HCT116 (cell line): ENCODE measurements around the gene ST6GALNAC2. TPM values are rescaled to one million over a fixed set of nuclear protein-coding genes. Genes with fewer than 3 reads are reported as not detected.
"Not testable (repeated sequence)": the region's sequence is repeated elsewhere in the genome, so short reads cannot be mapped to it uniquely, and the experiment has no call there.

Source experiments
- ATAC-seq: fragments of 200-7000 bp; cut with Tn5 transposase; 2 replicates; pipeline ENCODE4 v1.9.1; 2020; ENCODE audit warnings: mild to moderate bottlenecking, moderate library complexity
- BruUV-seq: library from RNA; stranded (reverse); fragments of 400-500 nt; replicated peaks from 2 replicates; lab custom pipeline; 2021; lab: Mats Ljungman, UMichigan
- CTCF ChIA-PET: fragments of 300-600 bp; sonication (Branson Sonifier 250); formaldehyde crosslinking; loops from one replicate; lab custom pipeline; 2021; ENCODE audit warnings: antibody characterized with exemption; lab: Charles Lee
- POLR2A ChIA-PET: fragments of 300-600, 350-600 bp; sonication (Branson Sonifier 250); formaldehyde crosslinking; loops from one replicate; lab custom pipeline; 2021; ENCODE audit warnings: antibody characterized with exemption; lab: Charles Lee
- RAD21 ChIA-PET, 2 experiments: fragments of 300-600 bp; sonication (Branson Sonifier 250); formaldehyde crosslinking; loops; one replicate each; lab custom pipeline; 2023; ENCODE audit warnings: low total read pairs in 2 of 2; ENCODE audit not compliant: uncharacterized antibody in 2 of 2, unreplicated experiment in 2 of 2, low non-redundant PET in 1 of 2; lab: Charles Lee
- DNase-seq: peaks from one replicate; pipeline ENCODE4 v3.0.0-alpha.2; 2010; ENCODE audit warnings: low read depth, low spot score
- H2AFZ ChIP-seq: fragments of 200-600 bp; shearing (Covaris generic), sonication (generic); 2 replicates; pipeline ENCODE4 v1.6.1; 2017; ENCODE audit warnings: low read depth, mixed run types, mixed read lengths, antibody characterized with exemption, low read length; ENCODE audit not compliant: poor library complexity, severe bottlenecking
- H3K27ac ChIP-seq: 2 replicates; pipeline ENCODE4 v1.5.1; 2012; ENCODE audit warnings: low read depth, low read length
- H3K27me3 ChIP-seq: fragments of 200-600 bp; sonication (generic); 2 replicates; pipeline ENCODE4 v1.6.1; 2016; ENCODE audit warnings: mixed run types, low read length, mixed read lengths; ENCODE audit not compliant: insufficient read depth
- H3K36me3 ChIP-seq, 2 experiments: fragments of 200-500 bp in 1 of 2; fragments of 200-600 bp in 1 of 2; sonication (Bioruptor generic) in 1 of 2; sonication (generic) in 1 of 2; 2 replicates each; pipeline versions ENCODE4 v1.5.1 to v1.6.1; 2014 to 2016; ENCODE audit warnings: low read length in 2 of 2, inconsistent platforms in 1 of 2, mixed read lengths in 1 of 2, mixed run types in 1 of 2; ENCODE audit not compliant: insufficient read depth in 2 of 2, control insufficient read depth in 1 of 2
- H3K4me1 ChIP-seq, 2 experiments: fragments of 200-600 bp in 1 of 2; sonication (generic) in 1 of 2; 2 replicates each; pipeline versions ENCODE4 v1.5.1 to v1.6.1; 2012 to 2017; ENCODE audit warnings: low read length in 2 of 2, inconsistent platforms in 1 of 2, mild to moderate bottlenecking in 1 of 2, mixed read lengths in 1 of 2, mixed run types in 1 of 2, moderate library complexity in 1 of 2; ENCODE audit not compliant: insufficient read depth in 2 of 2, control insufficient read depth in 1 of 2
- H3K4me2 ChIP-seq: fragments of 200-600 bp; sonication (generic); 2 replicates; pipeline ENCODE4 v1.6.1; 2017; ENCODE audit warnings: mixed run types, low read length, mixed read lengths
- H3K4me3 ChIP-seq, 2 experiments: fragments of 200-600 bp in 1 of 2; sonication (generic) in 1 of 2; replicated peaks in 1 of 2; 2 replicates each; pipeline ENCODE4 v1.5.1; 2011 to 2016; ENCODE audit warnings: low read length in 2 of 2, control low read depth in 1 of 2, low read depth in 1 of 2, mild to moderate bottlenecking in 1 of 2, mixed read lengths in 1 of 2, mixed run types in 1 of 2
- H3K79me2 ChIP-seq: fragments of 200-600 bp; sonication (generic); 2 replicates; pipeline ENCODE4 v1.6.1; 2017; ENCODE audit warnings: mild to moderate bottlenecking, mixed run types, low read length, moderate library complexity, mixed read lengths; ENCODE audit not compliant: insufficient read depth
- H3K9ac ChIP-seq: fragments of 200-600 bp; sonication (generic); 2 replicates; pipeline ENCODE4 v1.6.1; 2016; ENCODE audit warnings: low read length, mixed read lengths
- H3K9me2 ChIP-seq: fragments of 200-600 bp; sonication (generic), shearing (Covaris generic); 2 replicates; pipeline ENCODE4 v1.6.1; 2017; ENCODE audit warnings: mixed run types, mild to moderate bottlenecking, moderate library complexity; ENCODE audit not compliant: insufficient read depth
- H3K9me3 ChIP-seq, 2 experiments: fragments of 200-500 bp in 1 of 2; fragments of 200-600 bp in 1 of 2; sonication (Bioruptor generic) in 1 of 2; sonication (generic) in 1 of 2; 2 replicates each; pipeline ENCODE4 v1.6.1; 2014 to 2017; ENCODE audit warnings: low read length in 2 of 2, mixed read lengths in 2 of 2, inconsistent platforms in 1 of 2, low read depth in 1 of 2, mild to moderate bottlenecking in 1 of 2, mixed run types in 1 of 2, moderate library complexity in 1 of 2; ENCODE audit not compliant: control insufficient read depth in 1 of 2, insufficient read depth in 1 of 2
- H4K20me1 ChIP-seq: fragments of 200-600 bp; sonication (generic), shearing (Covaris generic); 2 replicates; pipeline ENCODE4 v1.6.1; 2017; ENCODE audit warnings: mixed run types, mild to moderate bottlenecking, moderate library complexity; ENCODE audit not compliant: insufficient read depth
- ELF1 ChIP-seq: IDR thresholded peaks from 2 replicates; pipeline ENCODE4 v1.6.1; 2012; ENCODE audit warnings: low read depth, borderline replicate concordance
- JUND ChIP-seq: IDR thresholded peaks from 2 replicates; pipeline ENCODE4 v1.6.1; 2012
- POLR2A ChIP-seq: IDR thresholded peaks from 2 replicates; pipeline ENCODE4 v1.7.0; 2011; ENCODE audit warnings: borderline replicate concordance; ENCODE audit not compliant: insufficient read depth, insufficient read length; ENCODE audit errors: extremely low read depth
- SP1 ChIP-seq: IDR thresholded peaks from 2 replicates; pipeline ENCODE4 v1.6.1; 2012; ENCODE audit warnings: low read depth
- SRF ChIP-seq: IDR thresholded peaks from 2 replicates; pipeline ENCODE4 v1.6.1; 2012; ENCODE audit warnings: low read depth
- intact Hi-C: fragments of 100-400 bp; cut with micrococcal nuclease; formaldehyde crosslinking; loops from 2 replicates; pipeline ENCODE4 v1.10.0; 2022
- total RNA-seq: library from RNA; stranded (reverse); gene quantifications from one replicate; pipeline ENCODE4 v1.2.1, GENCODE V29; 2021; ENCODE audit not compliant: unreplicated experiment
- TF ChIP-seq, protein P1 (sequence below): IDR thresholded peaks from 2 replicates; pipeline ENCODE4 v1.6.1; 2011; ENCODE audit warnings: mild to moderate bottlenecking, low read length, moderate library complexity; ENCODE audit not compliant: insufficient replicate concordance; ENCODE audit errors: extremely low read depth
- TF ChIP-seq, protein P2 (sequence below): IDR thresholded peaks from 2 replicates; pipeline ENCODE4 v1.6.1; 2012

ST6GALNAC2 gene
- total RNA-seq, 1 experiment from 2014 or later: 14.7 TPM

DNA sequence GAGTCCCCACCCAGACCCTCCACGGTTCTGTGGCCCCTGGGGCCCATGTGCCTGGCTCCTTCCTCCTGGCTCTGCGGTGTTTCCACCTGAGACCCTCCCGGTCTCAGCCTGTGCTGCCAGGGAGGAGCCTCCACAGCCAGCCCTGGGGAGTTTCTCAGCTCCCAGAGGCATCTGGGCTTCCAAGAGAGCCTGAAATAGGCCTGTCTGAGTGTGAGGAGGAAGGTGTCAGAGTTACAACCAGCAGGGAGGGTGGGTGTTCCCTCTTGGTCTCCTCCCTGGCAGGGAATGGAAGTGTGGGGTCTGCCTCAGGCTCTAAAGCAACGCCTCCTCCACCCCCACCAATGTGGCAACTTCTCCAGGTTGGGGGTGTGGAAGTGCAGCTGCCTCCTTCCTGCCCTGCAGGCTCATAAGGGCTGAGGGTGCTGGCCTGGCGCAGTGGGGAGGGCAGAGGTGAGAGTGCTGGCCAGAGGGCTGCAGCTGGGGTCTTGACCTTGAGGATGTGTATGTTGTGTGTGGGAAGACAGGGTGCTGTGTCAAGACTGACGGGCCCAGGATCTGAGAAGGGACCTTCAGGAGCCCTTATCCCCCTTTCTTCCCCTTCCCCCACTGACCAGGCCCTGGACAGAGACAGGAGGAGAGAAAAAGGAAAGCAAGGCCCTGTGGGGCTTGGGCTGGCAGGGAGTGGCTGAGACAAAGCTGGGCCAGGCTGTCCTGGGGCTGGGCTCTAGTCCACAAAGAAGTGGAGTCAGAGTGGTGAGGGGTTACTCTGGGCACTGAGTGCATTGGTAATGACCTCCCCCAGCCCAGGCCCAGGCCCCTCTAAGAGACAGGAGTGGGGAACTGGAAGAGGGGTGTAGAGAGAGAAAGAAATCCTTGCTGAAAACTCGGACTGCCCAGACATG lies 50.6 kb downstream of the ST6GALNAC2 start:
- no peak for ATAC-seq
- H3K36me3 ChIP-seq: no peaks in the 10 kb centered on the region
- TF ChIP-seq SP1 (no peak), ELF1 (no peak), JUND (no peak), SRF (no peak), POLR2A (no peak)
- TF ChIP-seq, protein P1, sequence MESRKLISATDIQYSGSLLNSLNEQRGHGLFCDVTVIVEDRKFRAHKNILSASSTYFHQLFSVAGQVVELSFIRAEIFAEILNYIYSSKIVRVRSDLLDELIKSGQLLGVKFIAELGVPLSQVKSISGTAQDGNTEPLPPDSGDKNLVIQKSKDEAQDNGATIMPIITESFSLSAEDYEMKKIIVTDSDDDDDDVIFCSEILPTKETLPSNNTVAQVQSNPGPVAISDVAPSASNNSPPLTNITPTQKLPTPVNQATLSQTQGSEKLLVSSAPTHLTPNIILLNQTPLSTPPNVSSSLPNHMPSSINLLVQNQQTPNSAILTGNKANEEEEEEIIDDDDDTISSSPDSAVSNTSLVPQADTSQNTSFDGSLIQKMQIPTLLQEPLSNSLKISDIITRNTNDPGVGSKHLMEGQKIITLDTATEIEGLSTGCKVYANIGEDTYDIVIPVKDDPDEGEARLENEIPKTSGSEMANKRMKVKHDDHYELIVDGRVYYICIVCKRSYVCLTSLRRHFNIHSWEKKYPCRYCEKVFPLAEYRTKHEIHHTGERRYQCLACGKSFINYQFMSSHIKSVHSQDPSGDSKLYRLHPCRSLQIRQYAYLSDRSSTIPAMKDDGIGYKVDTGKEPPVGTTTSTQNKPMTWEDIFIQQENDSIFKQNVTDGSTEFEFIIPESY: no peak
- TF ChIP-seq, protein P2, sequence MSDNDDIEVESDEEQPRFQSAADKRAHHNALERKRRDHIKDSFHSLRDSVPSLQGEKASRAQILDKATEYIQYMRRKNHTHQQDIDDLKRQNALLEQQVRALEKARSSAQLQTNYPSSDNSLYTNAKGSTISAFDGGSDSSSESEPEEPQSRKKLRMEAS: no peak
- TF ChIP-seq, all 23 proteins: peak for 0
- H3K9ac ChIP-seq: no peak overlapping the region
- no peak overlapping the region for H3K4me3 ChIP-seq
- no peak for DNase-seq
- H3K27ac ChIP-seq: no peak overlapping the region
- no peaks in the 10 kb centered on the region for H3K79me2 ChIP-seq
- CTCF ChIA-PET: interaction anchor here (2.2 kb wide), 1 partner anchor 12 kb away, joined by 8 read pairs; no protein-coding TSS in a partner anchor
- H3K9me3 ChIP-seq: no peaks in the 10 kb centered on the region
- H3K27me3 ChIP-seq: no peaks in the 10 kb centered on the region
- H4K20me1 ChIP-seq: no peaks in the 10 kb centered on the region
- peaks cover under 1 to 7% of the 10 kb centered on the region in 2 experiments; a peak in 3 of 4 replicates for H3K4me1 ChIP-seq
- H3K9me2 ChIP-seq: no peaks in the 10 kb centered on the region
- no peak overlapping the region for H3K4me2 ChIP-seq
- RAD21 ChIA-PET: no interaction called here
- H2AFZ ChIP-seq: no peak overlapping the region
- POLR2A ChIA-PET: no interaction called here
- no TSS peak for BruUV-seq
- intact Hi-C loops: no loop called here

DNA sequence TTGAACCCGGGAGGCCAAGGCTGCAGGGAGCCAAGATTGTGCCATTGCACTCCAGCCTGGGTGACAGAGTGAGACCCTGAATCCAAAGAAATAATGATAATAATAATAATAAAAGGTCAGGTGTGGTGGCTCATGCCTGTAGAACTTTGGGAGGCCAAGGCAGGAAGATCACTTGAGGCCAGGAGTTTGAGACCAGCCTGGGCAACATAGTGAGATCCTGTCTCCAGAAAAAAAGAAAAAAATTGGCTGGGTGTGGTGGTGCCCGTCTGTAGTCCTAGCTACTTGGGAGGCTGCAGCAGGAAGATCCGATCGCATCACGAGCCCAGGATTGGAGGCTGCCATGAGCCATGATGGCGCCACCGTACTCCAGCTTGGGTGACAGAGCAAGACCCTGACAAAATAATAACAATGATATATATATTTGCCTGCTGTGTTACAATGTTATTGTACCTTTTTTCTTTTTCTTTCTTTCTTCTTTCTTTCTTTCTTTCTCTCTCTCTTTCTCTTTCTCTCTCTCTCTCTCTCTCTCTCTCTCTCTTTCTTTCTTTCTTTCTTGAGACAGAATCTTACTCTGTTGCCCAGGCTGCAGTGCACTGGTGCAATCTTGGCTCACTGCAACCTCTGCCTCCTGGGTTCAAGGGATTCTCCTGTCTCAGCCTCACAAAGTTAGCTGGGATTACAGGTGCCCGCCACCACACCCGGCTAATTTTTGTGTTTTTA lies 51.9 kb downstream of the ST6GALNAC2 start:
- peaks cover 10 to 18% of the 10 kb centered on the region in 2 experiments; a peak in 3 of 4 replicates for H3K4me1 ChIP-seq
- DNase-seq, H3K9me3 ChIP-seq, H3K36me3 ChIP-seq, CTCF ChIA-PET, ATAC-seq, H2AFZ ChIP-seq, H4K20me1 ChIP-seq, H3K9me2 ChIP-seq, H3K27me3 ChIP-seq, RAD21 ChIA-PET, H3K9ac ChIP-seq, H3K79me2 ChIP-seq, intact Hi-C loops, H3K4me2 ChIP-seq, H3K27ac ChIP-seq, H3K4me3 ChIP-seq, BruUV-seq: not testable (repeated sequence)
- POLR2A ChIA-PET: interaction anchor here (1.9 kb wide), 1 partner anchor 24 kb away, joined by 5 read pairs; no protein-coding TSS in a partner anchor
